Measurements from ENCODE around the gene OSTC.

DNA sequence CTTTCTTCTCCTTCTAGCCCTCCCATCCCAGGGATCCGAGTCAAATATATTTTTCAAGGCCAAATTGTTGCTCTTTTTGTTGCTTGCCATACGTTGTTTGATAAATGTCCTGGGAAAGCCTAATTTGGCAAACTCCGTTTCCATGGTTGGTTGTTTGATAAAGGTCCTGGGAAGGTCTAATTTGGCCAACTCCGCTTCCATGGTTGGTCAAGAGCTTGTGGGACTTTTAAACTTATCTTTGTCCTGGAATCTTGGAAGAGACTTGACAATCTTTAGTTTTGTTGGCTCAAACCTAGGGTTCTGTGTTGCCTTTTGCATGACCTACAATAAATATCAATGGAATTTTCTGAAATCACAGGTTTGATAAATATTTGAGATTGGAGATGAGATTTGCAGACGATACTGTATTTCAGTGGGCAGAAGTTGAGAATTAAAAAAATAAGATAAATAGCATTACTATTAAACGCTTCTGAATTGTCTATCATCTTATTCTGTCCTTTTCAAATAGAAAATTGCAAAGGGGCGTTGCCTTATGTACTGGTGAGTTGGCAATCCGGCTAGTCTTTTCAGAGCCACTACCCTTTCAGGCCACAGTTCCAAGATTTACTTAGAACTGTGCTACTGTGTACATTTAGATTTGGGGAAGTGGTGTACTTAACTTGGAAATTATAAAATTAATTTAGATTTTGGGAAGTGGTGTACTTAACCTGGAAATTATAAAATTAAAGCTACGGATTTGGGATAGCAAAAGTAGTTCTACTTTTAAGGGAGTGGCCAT, 804 bp downstream of the OSTC start:
- TF ChIP-seq, protein P1, sequence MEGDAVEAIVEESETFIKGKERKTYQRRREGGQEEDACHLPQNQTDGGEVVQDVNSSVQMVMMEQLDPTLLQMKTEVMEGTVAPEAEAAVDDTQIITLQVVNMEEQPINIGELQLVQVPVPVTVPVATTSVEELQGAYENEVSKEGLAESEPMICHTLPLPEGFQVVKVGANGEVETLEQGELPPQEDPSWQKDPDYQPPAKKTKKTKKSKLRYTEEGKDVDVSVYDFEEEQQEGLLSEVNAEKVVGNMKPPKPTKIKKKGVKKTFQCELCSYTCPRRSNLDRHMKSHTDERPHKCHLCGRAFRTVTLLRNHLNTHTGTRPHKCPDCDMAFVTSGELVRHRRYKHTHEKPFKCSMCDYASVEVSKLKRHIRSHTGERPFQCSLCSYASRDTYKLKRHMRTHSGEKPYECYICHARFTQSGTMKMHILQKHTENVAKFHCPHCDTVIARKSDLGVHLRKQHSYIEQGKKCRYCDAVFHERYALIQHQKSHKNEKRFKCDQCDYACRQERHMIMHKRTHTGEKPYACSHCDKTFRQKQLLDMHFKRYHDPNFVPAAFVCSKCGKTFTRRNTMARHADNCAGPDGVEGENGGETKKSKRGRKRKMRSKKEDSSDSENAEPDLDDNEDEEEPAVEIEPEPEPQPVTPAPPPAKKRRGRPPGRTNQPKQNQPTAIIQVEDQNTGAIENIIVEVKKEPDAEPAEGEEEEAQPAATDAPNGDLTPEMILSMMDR (IDR thresholded peaks at IDR 0.05): no peak
- no peak for TF ChIP-seq POLR2A (IDR thresholded peaks at IDR 0.05)
